SK-N-SH (cell line): ENCODE results near the gene RALGDS. TPM values are rescaled to one million over a fixed set of nuclear protein-coding genes. Genes with fewer than 3 reads are reported as not detected.
"Not testable (repeated sequence)": the region's sequence is repeated elsewhere in the genome, so short reads cannot be mapped to it uniquely, and the experiment has no call there.

Experiments used
- CTCF ChIA-PET: fragments of 300-600, 350-600 bp; formaldehyde crosslinking; extraction: SDS; loops from one replicate; lab custom pipeline; 2021; lab: Yijun Ruan, JAX
- POLR2A ChIA-PET: fragments of 350-600 bp; sonication (Branson Sonifier 250); formaldehyde crosslinking; extraction: SDS; loops from one replicate; lab custom pipeline; 2020; ENCODE audit warnings: antibody characterized with exemption, inconsistent platforms; lab: Yijun Ruan, JAX
- DNase-seq: peaks from one replicate; pipeline ENCODE4 v3.0.0; 2012
- H2AFZ ChIP-seq: fragments of 200-600 bp; sonication (generic); 2 replicates; pipeline ENCODE4 v1.8.1; 2016; ENCODE audit warnings: antibody characterized with exemption, mild to moderate bottlenecking, low read depth
- H3F3A ChIP-seq: fragments of 200-600 bp; sonication (generic); replicated peaks from 2 replicates; pipeline ENCODE3; 2016; ENCODE audit warnings: antibody characterized with exemption, mild to moderate bottlenecking; ENCODE audit not compliant: insufficient read depth
- H3K27ac ChIP-seq, 2 experiments: fragments of 200-500 bp in 1 of 2; fragments of 200-600 bp in 1 of 2; sonication (Bioruptor generic) in 1 of 2; sonication (generic), shearing (Covaris generic) in 1 of 2; 2 replicates each; pipeline versions ENCODE4 v1.5.1 to v1.6.1; 2014 to 2016; ENCODE audit warnings: low read depth in 2 of 2, inconsistent platforms in 1 of 2, low read length in 1 of 2, mild to moderate bottlenecking in 1 of 2, mixed read lengths in 1 of 2
- H3K27me3 ChIP-seq: fragments of 200-600 bp; sonication (generic), shearing (Covaris generic); 2 replicates; pipeline ENCODE4 v1.6.1; 2016; ENCODE audit warnings: mixed run types; ENCODE audit not compliant: insufficient read depth
- H3K36me3 ChIP-seq, 2 experiments: fragments of 200-500 bp in 1 of 2; fragments of 200-600 bp in 1 of 2; sonication (Bioruptor generic) in 1 of 2; sonication (generic) in 1 of 2; replicated peaks in 1 of 2; 2 replicates each; pipeline versions ENCODE3 to v1.5.1; 2014 to 2016; ENCODE audit warnings: low read length in 1 of 2, mild to moderate bottlenecking in 1 of 2; ENCODE audit not compliant: insufficient read depth in 2 of 2, control insufficient read depth in 1 of 2
- H3K4me1 ChIP-seq, 2 experiments: fragments of 200-500 bp in 1 of 2; fragments of 200-600 bp in 1 of 2; sonication (Bioruptor generic) in 1 of 2; sonication (generic), shearing (Covaris generic) in 1 of 2; 2 replicates each; pipeline versions ENCODE4 v1.5.1 to v1.6.1; 2014 to 2016; ENCODE audit warnings: low read depth in 1 of 2, low read length in 1 of 2, mixed run types in 1 of 2; ENCODE audit not compliant: insufficient read depth in 2 of 2, control insufficient read depth in 1 of 2
- H3K4me2 ChIP-seq: fragments of 200-600 bp; sonication (generic), shearing (Covaris generic); 2 replicates; pipeline ENCODE4 v1.6.1; 2017; ENCODE audit warnings: mixed run types
- H3K4me3 ChIP-seq, 2 experiments: fragments of 200-500 bp in 1 of 2; fragments of 200-600 bp in 1 of 2; sonication (Bioruptor generic) in 1 of 2; sonication (generic), shearing (Covaris generic) in 1 of 2; 2 replicates each; pipeline versions ENCODE4 v1.5.1 to v1.8.1; 2014 to 2016; ENCODE audit warnings: low read depth in 2 of 2, inconsistent platforms in 1 of 2, low read length in 1 of 2, mild to moderate bottlenecking in 1 of 2, mixed read lengths in 1 of 2, moderate library complexity in 1 of 2
- H3K79me2 ChIP-seq: fragments of 200-600 bp; sonication (generic); 2 replicates; pipeline ENCODE4 v1.8.1; 2017; ENCODE audit warnings: mild to moderate bottlenecking; ENCODE audit not compliant: insufficient read depth
- H3K9ac ChIP-seq: fragments of 200-600 bp; sonication (generic); 2 replicates; pipeline ENCODE4 v1.6.1; 2017; ENCODE audit warnings: mixed run types
- H3K9me2 ChIP-seq: fragments of 200-600 bp; sonication (generic); 2 replicates; pipeline ENCODE4 v1.6.1; 2017; ENCODE audit warnings: mixed run types
- H3K9me3 ChIP-seq: fragments of 200-600 bp; sonication (generic); 2 replicates; pipeline ENCODE4 v1.6.1; 2017; ENCODE audit warnings: mixed run types, mild to moderate bottlenecking, moderate library complexity
- H4K20me1 ChIP-seq: fragments of 200-600 bp; sonication (generic); 2 replicates; pipeline ENCODE4 v1.6.1; 2017; ENCODE audit warnings: mild to moderate bottlenecking, mixed run types; ENCODE audit not compliant: insufficient read depth
- CHD2 ChIP-seq: fragments of 150-350 bp; IDR thresholded peaks from 2 replicates; pipeline ENCODE4 v1.6.1; 2018; ENCODE audit warnings: low read length; ENCODE audit not compliant: partially characterized antibody
- TCF12 ChIP-seq: IDR thresholded peaks from 2 replicates; pipeline ENCODE4 v1.4.0; 2012
- TEAD4 ChIP-seq: IDR thresholded peaks from 2 replicates; pipeline ENCODE4 v1.4.0; 2012; ENCODE audit warnings: mild to moderate bottlenecking, borderline replicate concordance; ENCODE audit not compliant: insufficient read depth
- WGBS: methylation state at CpG from one replicate; pipeline ENCODE4 v1.1.6; 2017; ENCODE audit warnings: low lambda C conversion rate; 5-methylcytosine and 5-hydroxymethylcytosine counted together
- polyA plus RNA-seq, 3 experiments: library from polyadenylated mRNA; depleted of rRNA; stranded (reverse); fragments of >200 nt; gene quantifications; 2 replicates each; pipeline ENCODE4 v1.2.3, GENCODE V29; 2012
- TF ChIP-seq, protein P1 (sequence below): IDR thresholded peaks from 2 replicates; pipeline ENCODE4; 2012
- TF ChIP-seq, protein P2 (sequence below): fragments of 150-350 bp; IDR thresholded peaks from 2 replicates; pipeline ENCODE4 v1.6.1; 2016; ENCODE audit warnings: mild to moderate bottlenecking, low read depth, low read length

RALGDS gene
- polyA plus RNA-seq, 1 of the 3 experiments (the other 2 are of a cell fraction): 64.7 TPM

- Histone ChIP-seq H3K4me3 (no peak overlapping the region), H3K36me3 (no peaks in the 10 kb centered on the region), H3K9me2 (no peaks in the 10 kb centered on the region), H3K27me3 (no peaks in the 10 kb centered on the region), H3K9ac (no peak overlapping the region), H2AFZ (no peak overlapping the region), H3K27ac (no peak overlapping the region), H3K9me3 (no peaks in the 10 kb centered on the region), H3K4me2 (no peak overlapping the region), H3F3A (peaks cover 14% of the 10 kb centered on the region), H3K4me1 (peaks cover 0 to 16% of the 10 kb centered on the region in 2 experiments; a peak in 2 of 4 replicates), H3K79me2 (no peaks in the 10 kb centered on the region), H4K20me1 (no peaks in the 10 kb centered on the region)
- POLR2A ChIA-PET: no interaction called here
- no peak for TF ChIP-seq TEAD4
- TF ChIP-seq CHD2: no peak
- TF ChIP-seq, protein P1, sequence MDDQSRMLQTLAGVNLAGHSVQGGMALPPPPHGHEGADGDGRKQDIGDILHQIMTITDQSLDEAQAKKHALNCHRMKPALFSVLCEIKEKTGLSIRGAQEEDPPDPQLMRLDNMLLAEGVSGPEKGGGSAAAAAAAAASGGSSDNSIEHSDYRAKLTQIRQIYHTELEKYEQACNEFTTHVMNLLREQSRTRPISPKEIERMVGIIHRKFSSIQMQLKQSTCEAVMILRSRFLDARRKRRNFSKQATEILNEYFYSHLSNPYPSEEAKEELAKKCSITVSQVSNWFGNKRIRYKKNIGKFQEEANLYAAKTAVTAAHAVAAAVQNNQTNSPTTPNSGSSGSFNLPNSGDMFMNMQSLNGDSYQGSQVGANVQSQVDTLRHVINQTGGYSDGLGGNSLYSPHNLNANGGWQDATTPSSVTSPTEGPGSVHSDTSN: no peak
- no peak for TF ChIP-seq TCF12
- TF ChIP-seq, protein P2, sequence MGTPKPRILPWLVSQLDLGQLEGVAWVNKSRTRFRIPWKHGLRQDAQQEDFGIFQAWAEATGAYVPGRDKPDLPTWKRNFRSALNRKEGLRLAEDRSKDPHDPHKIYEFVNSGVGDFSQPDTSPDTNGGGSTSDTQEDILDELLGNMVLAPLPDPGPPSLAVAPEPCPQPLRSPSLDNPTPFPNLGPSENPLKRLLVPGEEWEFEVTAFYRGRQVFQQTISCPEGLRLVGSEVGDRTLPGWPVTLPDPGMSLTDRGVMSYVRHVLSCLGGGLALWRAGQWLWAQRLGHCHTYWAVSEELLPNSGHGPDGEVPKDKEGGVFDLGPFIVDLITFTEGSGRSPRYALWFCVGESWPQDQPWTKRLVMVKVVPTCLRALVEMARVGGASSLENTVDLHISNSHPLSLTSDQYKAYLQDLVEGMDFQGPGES: no peak
- DNase-seq: no peak
- WGBS: 92% methylated on average over 12 of the region's 12 CpGs
- CTCF ChIA-PET: interaction anchor here (0.7 to 0.8 kb wide), 4 partner anchors 29 to 113 kb away, joined by 3 read pairs; no protein-coding TSS in a partner anchor
These were observed 47.7 kb downstream of the RALGDS start for GRCh38 chr9:133073086-133074014.

DNA sequence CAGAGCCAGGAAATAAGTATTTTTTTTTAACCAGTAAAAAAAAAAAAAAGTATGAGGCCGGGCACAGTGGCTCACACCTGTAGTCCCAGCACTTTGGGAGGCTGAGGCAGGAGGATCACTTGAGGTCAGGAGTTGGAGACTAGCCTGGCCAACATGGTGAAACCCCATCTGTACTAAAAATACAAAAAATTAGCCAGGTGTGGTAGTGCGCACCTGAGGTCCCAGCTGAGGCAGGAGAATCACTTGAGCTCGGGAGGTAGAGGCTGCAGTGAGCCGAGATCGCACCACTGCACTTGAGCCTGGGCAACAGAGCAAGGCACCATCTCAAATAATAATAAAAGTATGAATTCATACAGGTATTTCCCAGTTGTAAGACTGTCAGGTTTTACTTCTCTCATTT, 48.8 kb downstream of the RALGDS start:
- not testable (repeated sequence) for H3K4me2 ChIP-seq, H3K4me3 ChIP-seq

More for the DNA sequence above, 48.8 kb downstream of the RALGDS start:
- Histone ChIP-seq H3K4me1 (peaks cover 0 to 16% of the 10 kb centered on the region in 2 experiments; a peak in 2 of 4 replicates), H3F3A (peaks cover 14% of the 10 kb centered on the region)
- H3K27ac ChIP-seq, H3K79me2 ChIP-seq, H3K36me3 ChIP-seq, H4K20me1 ChIP-seq, H2AFZ ChIP-seq, H3K27me3 ChIP-seq, DNase-seq, POLR2A ChIA-PET, H3K9ac ChIP-seq, H3K9me2 ChIP-seq, H3K9me3 ChIP-seq: not testable (repeated sequence)
- CTCF ChIA-PET: interaction anchor here (0.9 kb wide), 1 partner anchor 72 kb away, joined by 4 read pairs; no protein-coding TSS in a partner anchor
- 96% methylated on average over 5 of the region's 5 CpGs for WGBS
